Hepatic stellate cell (primary cell): ENCODE measurements around the gene SMOC2.

Experiments
- DNase-seq: peaks from one replicate; pipeline ENCODE4 v3.0.0; 2011; ENCODE audit warnings: low spot score

Gene SMOC2

GRCh38 chr6:168626046-168626602, 185.1 kb downstream of the SMOC2 start:
- no peak for DNase-seq

- no peak for DNase-seq
These were observed 186.7 kb downstream of the SMOC2 start for GRCh38 chr6:168627506-168628175.

- DNase-seq = no peak
These were observed 187.2 kb downstream of the SMOC2 start for GRCh38 chr6:168628176-168628553.

GRCh38 chr6:168628732-168629245, 187.8 kb downstream of the SMOC2 start:
- DNase-seq = no peak

GRCh38 chr6:168631564-168631963, 190.6 kb downstream of the SMOC2 start:
- no peak for DNase-seq

- no peak for DNase-seq
These were observed 191.7 kb downstream of the SMOC2 start for GRCh38 chr6:168632694-168633093.

GRCh38 chr6:168634541-168635328, 193.8 kb downstream of the SMOC2 start:
- no peak for DNase-seq

- DNase-seq = no peak
These were observed 195.4 kb downstream of the SMOC2 start for GRCh38 chr6:168636147-168637004.

GRCh38 chr6:168637834-168638233, 196.8 kb downstream of the SMOC2 start:
- no peak for DNase-seq

GRCh38 chr6:168638468-168639271, 197.7 kb downstream of the SMOC2 start:
- DNase-seq = no peak

- DNase-seq = no peak
These were observed 199.2 kb downstream of the SMOC2 start for GRCh38 chr6:168640181-168640580.

- no peak for DNase-seq
These were observed 199.8 kb downstream of the SMOC2 start for GRCh38 chr6:168640768-168641167.

GRCh38 chr6:168641446-168641845, 200.5 kb downstream of the SMOC2 start:
- DNase-seq = no peak

- DNase-seq = no peak
These were observed 202.4 kb downstream of the SMOC2 start for GRCh38 chr6:168643401-168643800.

GRCh38 chr6:168645326-168645725, 204.3 kb downstream of the SMOC2 start:
- DNase-seq = no peak

GRCh38 chr6:168647271-168647670, 206.3 kb downstream of the SMOC2 start:
- no peak for DNase-seq

- DNase-seq = no peak
These were observed 207.5 kb downstream of the SMOC2 start for GRCh38 chr6:168648240-168649125.

- DNase-seq = no peak
These were observed 208.2 kb downstream of the SMOC2 start for GRCh38 chr6:168649209-168649608.

- DNase-seq = no peak
These were observed 209.7 kb downstream of the SMOC2 start for GRCh38 chr6:168650671-168651111.

- no peak for DNase-seq
These were observed 214.6 kb downstream of the SMOC2 start for GRCh38 chr6:168655462-168656152.
